Activated CD4-positive, alpha-beta T cell treated with anti-CD3 and anti-CD28 coated beads, Interleukin-2, amount 50 U/mL, for 48 hours (primary cell): ENCODE results near the gene GNS.
"Not testable (repeated sequence)": the region's sequence is repeated elsewhere in the genome, so short reads cannot be mapped to it uniquely, and the experiment has no call there.

Experiments used
- DNase-seq, 2 experiments: peaks; one replicate each; pipeline ENCODE4 v3.0.0-alpha.2; 2020

The GNS gene

DNA sequence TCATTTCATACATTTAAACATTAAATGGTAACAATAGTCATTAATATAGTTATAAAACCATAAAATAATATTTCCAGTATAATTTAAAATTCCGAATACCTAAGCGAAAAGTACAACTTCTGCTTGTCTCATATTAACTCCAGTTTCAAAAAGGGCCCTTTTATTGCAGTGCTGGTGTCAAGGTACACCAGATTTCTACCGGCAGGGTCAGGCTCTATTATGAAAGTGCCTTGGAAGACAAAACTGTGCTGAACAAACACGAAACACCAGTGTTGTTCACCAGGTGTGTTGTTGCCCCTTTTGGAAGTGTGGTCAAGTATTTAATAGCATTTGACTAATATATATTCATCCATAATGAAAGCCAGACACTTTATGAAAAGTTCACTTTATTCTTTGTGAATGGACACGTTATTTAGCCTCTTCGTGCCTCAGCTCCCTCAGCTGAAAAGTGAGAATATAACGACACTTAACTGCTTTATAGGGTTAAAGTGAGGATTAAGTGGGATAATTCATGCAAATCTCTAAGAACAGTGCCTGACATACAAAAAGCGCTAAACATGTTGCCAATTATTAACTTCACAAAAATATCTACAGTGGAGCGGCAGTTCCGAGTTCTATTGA lies 20.3 kb upstream of the GNS start:
- DNase-seq = no peak

- not testable (repeated sequence) for DNase-seq
Measured at GRCh38 chr12:64775147-64775736, 16.0 kb upstream of the GNS start.

- DNase-seq = no peak
Measured at GRCh38 chr12:64773386-64773785, 14.2 kb upstream of the GNS start.

GRCh38 chr12:64767495-64767894 lies 8.3 kb upstream of the GNS start:
- no peak for DNase-seq

DNA sequence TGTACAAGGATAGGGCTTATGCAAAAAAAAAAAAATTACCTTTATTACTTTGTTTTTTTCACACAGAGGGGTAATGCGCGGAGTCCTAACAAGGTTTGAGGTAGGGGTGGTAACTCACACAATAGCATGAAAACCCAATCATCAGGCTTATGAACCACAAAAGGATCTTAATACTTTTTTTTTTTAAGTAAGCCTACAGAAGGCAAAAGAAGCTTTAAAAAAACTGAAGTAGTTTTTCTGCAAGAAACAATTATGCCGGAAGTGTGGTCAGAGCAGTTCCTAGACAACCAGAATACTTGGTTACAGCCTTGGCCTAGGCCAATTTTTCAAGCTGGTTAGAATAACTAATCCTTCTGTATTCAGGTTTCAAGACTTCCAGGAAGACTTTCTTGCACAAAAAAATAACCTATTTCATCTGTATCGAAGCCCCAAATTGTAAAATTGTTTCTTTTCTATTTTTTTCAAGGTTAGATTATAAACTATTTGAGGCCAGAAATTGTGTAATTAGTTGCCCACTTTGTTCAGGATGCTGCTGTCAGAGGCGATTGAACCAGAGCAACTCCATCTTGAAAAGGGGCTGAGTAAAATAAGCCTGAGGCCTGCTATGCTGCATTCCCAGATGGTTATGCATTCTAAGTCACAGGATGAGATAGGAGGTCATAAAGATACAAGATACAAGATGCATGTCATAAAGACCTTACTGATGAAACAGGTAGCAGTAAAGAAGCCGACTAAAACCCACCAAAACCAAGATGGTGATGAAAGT lies 1.8 kb upstream of the GNS start:
- no peak for DNase-seq

DNA sequence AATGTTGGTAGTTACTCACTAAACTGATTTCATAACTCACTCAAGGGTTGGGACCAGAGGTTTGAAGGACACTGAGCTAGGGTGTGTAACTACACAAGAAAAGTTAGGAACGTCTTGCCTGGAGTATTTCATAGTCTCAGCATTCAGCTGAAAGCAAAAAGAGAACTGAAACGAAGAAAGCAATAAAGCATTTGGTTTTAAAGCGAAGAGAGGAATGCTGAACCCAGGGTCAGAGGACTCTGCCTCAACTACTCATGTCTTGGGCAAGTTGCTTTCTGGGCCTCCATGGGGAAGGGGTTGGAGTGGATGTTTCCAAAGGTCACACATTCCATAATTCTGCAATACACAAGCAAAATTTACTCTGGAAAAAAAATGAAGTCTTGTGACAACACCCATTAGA lies 1.4 kb downstream of the GNS start:
- DNase-seq = no peak

- no peak for DNase-seq
Measured at GRCh38 chr12:64756376-64756775, 2.8 kb downstream of the GNS start.

DNA sequence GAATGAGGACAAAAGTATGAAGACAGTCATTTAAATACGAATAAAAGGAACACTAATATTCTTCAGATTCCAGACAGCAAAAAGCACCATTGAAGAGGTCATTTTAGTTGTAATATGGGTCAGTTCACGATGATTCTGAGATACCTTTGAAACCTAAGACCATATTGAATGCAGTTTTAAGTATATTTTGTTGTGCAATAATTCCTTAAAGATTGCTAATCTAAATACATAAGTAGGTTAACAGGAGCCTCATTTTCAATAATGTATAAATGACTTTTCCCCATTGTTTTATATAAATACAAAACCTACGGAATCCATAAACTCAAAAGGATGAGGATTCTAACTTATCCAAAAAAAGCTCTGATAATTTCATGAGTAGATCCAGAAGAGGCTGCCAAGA lies 5.8 kb downstream of the GNS start:
- no peak for DNase-seq

DNA sequence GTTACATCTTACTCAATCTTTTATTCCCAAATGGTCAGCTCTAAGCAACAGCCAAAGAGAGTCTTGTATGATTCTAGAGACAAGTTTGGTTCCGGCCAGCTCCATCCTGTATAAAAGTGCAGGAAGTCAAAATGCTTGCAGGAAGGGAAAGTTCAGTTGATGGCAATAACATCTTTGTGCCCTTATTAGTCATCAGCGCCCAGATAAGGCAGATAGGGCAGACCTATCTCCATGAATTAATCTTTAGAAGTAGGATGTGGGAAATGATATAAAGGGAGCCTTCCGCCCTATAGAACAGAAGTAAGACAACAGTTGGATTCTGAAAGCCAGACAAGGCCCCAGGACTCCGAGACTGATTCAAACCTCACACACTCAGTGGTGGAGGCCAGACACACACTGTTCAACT lies 6.4 kb downstream of the GNS start:
- peak in 1 of 2 experiments; percentile 6 for DNase-seq

DNA sequence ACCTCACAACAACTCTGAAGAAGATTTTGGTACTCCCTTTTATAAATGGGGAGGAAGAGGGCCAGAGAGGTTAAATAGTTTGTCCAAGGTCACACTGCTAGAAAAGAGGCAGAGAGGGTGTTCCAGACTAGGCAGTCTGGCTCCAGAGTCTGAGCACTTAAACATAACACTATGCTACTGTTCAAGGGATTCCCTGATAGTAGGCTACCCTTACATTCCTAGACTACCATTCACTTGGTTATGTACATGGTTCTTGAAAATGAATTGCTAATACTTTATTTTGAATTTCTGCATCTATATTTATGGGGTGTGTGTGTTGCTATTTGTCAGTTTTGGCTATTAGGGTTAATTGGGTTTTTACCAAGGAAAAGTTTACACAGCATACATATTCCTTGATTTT lies 7.2 kb downstream of the GNS start:
- DNase-seq = no peak

GRCh38 chr12:64749461-64750200 lies 9.6 kb downstream of the GNS start:
- no peak for DNase-seq

DNA sequence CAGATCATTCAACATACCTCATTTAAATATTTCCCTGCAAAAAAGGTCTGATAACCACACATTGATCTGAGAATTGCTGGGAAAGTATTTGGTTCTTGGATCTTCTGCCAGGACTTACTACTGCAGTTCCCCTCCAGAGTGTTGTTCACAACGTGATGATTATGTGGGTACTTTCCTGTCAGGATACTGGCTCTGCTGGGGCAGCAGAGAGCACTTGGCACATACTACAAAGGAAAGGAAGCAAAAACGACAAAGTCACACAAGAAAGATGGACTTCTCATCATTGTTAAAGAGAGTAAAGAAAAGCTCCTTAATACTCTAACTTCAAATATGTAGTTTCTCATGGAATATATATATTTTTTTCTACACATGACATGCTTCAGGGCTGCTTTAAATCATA lies 11.5 kb downstream of the GNS start:
- no peak for DNase-seq

DNA sequence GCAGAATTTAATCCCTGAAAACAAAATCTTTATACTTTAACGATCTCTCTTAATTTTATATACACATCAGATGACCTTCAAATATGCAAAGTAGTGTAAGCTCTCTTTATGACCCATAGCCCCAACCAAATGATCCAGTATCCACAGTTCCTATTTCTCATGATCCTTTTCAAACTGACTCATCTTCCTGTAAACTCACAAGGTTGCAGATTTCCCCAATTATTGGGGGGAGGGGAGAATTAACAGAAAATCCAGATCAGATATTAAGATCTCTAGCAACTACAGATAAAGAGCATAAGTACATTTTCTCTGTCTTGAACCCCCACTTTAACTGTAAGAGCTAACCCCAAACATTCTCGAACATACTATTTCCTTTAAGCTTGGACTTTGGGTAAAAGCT lies 12.5 kb downstream of the GNS start:
- no peak for DNase-seq

DNA sequence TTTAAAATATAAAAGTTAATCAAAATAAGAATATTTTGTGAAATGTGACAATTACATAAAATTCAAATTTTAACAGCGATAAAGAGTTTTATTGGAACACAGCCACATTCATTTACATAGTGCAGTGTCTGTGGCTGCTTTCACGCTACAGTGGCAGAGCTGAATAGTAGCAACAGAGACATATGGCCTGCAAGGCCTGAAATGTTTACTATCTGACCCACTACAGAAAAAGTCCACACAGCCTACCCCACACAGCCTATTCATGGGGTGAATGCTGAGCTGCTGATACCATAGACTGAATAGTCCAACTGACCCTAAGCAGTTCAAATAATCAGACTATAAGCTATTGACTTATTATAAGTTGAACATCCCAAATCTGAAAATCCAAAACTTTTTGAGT lies 13.2 kb downstream of the GNS start:
- DNase-seq = no peak

- no peak for DNase-seq
Measured at GRCh38 chr12:64745259-64745807, 13.9 kb downstream of the GNS start.

GRCh38 chr12:64744422-64745258 lies 14.6 kb downstream of the GNS start:
- no peak for DNase-seq

- DNase-seq = no peak
Measured at GRCh38 chr12:64743206-64743605, 16.0 kb downstream of the GNS start.

- no peak for DNase-seq
Measured at GRCh38 chr12:64742416-64742815, 16.8 kb downstream of the GNS start.

DNA sequence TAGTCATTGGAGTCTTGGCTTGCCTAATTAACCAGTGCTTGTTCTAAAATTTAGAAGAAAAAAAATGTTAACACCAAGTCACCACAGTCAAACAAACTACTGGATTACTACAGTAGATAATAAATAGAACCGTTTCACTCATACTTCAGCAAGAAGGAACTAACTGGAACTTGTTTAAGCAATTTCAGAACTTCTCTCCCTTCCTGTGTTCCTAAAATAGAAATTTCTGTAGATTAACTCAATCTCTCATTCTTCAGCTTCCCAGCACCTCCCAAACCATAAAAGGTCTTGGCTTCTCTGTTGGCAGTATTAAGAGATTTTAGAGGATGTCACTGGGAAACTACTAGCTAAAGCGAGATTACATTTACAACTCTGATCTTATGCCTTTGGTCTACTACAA lies 18.6 kb downstream of the GNS start:
- no peak for DNase-seq

- no peak for DNase-seq
Measured at GRCh38 chr12:64739778-64740177, 19.4 kb downstream of the GNS start.

GRCh38 chr12:64737539-64737938 lies 21.7 kb downstream of the GNS start:
- peak; percentile 11 to 27 for DNase-seq

GRCh38 chr12:64736771-64737170 lies 22.4 kb downstream of the GNS start:
- no peak for DNase-seq
